Psoas muscle (tissue), 8 donors: ENCODE results near the gene NKX6-1. TPM values are rescaled to one million over a fixed set of nuclear protein-coding genes. Genes with fewer than 3 reads are reported as not detected.

ENCODE experiments used
- ATAC-seq, 4 donors: fragments of 200-7000 bp; cut with Tn5 transposase; one replicate each; pipeline ENCODE4 v1.9.1; 2020; ENCODE audit warnings: moderate library complexity in 3 of 4, mild to moderate bottlenecking in 2 of 4
- DNase-seq, 2 donors: peaks; one replicate each; pipeline ENCODE4 v3.0.0-alpha.2; 2020
- H3K27ac ChIP-seq: fragments of 200-600 bp; one replicate; pipeline ENCODE4 v1.8.0; 2022
- H3K27me3 ChIP-seq, 3 donors: fragments of 200-600 bp in 1 of 3; one replicate each; pipeline versions ENCODE4 v1.6.1 to v1.8.0; 2013 to 2022; ENCODE audit warnings: low read length in 2 of 3, mild to moderate bottlenecking in 2 of 3, moderate library complexity in 1 of 3; ENCODE audit not compliant: insufficient read depth in 3 of 3
- H3K36me3 ChIP-seq, 2 donors: fragments of 200-600 bp in 1 of 2; one replicate each; pipeline versions ENCODE4 v1.6.1 to v1.8.0; 2013 to 2022; ENCODE audit warnings: low read depth in 1 of 2, mild to moderate bottlenecking in 1 of 2, moderate library complexity in 1 of 2; ENCODE audit not compliant: insufficient read depth in 1 of 2
- H3K4me1 ChIP-seq: fragments of 200-600 bp; one replicate; pipeline ENCODE4 v1.8.0; 2022
- H3K4me3 ChIP-seq: fragments of 200-600 bp; one replicate; pipeline ENCODE4 v1.8.0; 2022; ENCODE audit warnings: mild to moderate bottlenecking
- H3K9me3 ChIP-seq: fragments of 200-600 bp; one replicate; pipeline ENCODE4 v1.8.0; 2022
- CTCF ChIP-seq: fragments of 200-600 bp; IDR thresholded peaks from one replicate; pipeline ENCODE4 v1.8.0; 2022; ENCODE audit warnings: antibody characterized with exemption
- WGBS, 3 donors: extraction: QIAGEN DNeasy Blood & Tissue Kit; methylation state at CpG; one replicate each; pipeline versions ENCODE4 v1.1.6 to v1.1.7; 2013; 5-methylcytosine and 5-hydroxymethylcytosine counted together
- intact Hi-C, 2 donors: fragments of 100-400 bp; cut with DNase I; formaldehyde crosslinking; loops; one replicate each; pipeline versions ENCODE4 v1.11.0 to v1.14.2; 2022
- polyA plus RNA-seq, 3 donors: library from polyadenylated mRNA; stranded (reverse); fragments of 200-250 nt; gene quantifications; one replicate each; pipeline ENCODE4 v1.2.3, GENCODE V29; 2013
- total RNA-seq, 4 donors: library from RNA; stranded (reverse); fragmentation: NEBNext Ultra II Directional in 2 of 4; extraction: Animal tissue kit (Norgen Biotek cat#: 25700) in 2 of 4; gene quantifications; one replicate each; pipeline versions ENCODE4 v1.2.1 to v1.2.4, GENCODE V29; 2021 to 2023
- donor health status: healthy with polysubstance abuse.
- donor health status: DM: no; HTN: no; CAD: no; lungs with moderate emphysema.
- donor health status: Bipolar disorder and iron deficiency.
- donor health status: healthy.
- donor health status: DM: yes; HTN: yes; CAD: no.
- donor health status: DM: no; HTN: no; CAD: no.
- donor health status: DM: no; HTN: no; CAD: no.
- donor health status: DM: yes; HTN: yes; CAD: no.

Gene NKX6-1
- total and polyA plus RNA-seq, 7 donors = 0.28 to 0.58 TPM; not detected in 5

- ATAC-seq = peak in 2 of 4 donors; percentile 23 to 60
- peak in 1 of 2 donors; percentile 34 for DNase-seq
Observed at GRCh38 chr4:84498203-84498934, 723 bp downstream of the NKX6-1 start.

GRCh38 chr4:84497504-84498202 lies 1.4 kb downstream of the NKX6-1 start:
- intact Hi-C loops = no loop called here
- WGBS, 3 donors = 1 to 4% (median 3%) methylated on average over 31 to 73 of the region's 73 CpGs
- TF ChIP-seq CTCF = no peak
- ATAC-seq (no peak), DNase-seq (no peak)
- Histone ChIP-seq H3K4me3 (peak overlapping the region; percentile 64), H3K9me3 (no peaks in the 10 kb centered on the region), H3K4me1 (peaks cover 16% of the 10 kb centered on the region), H3K27ac (no peak overlapping the region), H3K27me3 (peaks cover 4 to 100% (median 72%) of the 10 kb centered on the region in 3 donors), H3K36me3 (no peaks in the 10 kb centered on the region)

More at GRCh38 chr4:84498203-84498934, 723 bp downstream of the NKX6-1 start:
- 1 to 2% (median 1%) methylated on average over 54 to 63 of the region's 63 CpGs for WGBS, 3 donors
- Histone ChIP-seq H3K4me1 (peaks cover 12% of the 10 kb centered on the region), H3K4me3 (peak overlapping the region; percentile 64), H3K9me3 (no peaks in the 10 kb centered on the region), H3K36me3 (no peaks in the 10 kb centered on the region), H3K27me3 (peaks cover 4 to 100% (median 70%) of the 10 kb centered on the region in 3 donors), H3K27ac (no peak overlapping the region)
- intact Hi-C loops = no loop called here
- TF ChIP-seq CTCF = no peak

- ATAC-seq (no peak), DNase-seq (no peak)
- H3K9me3 ChIP-seq = no peaks in the 10 kb centered on the region
- no peak for TF ChIP-seq CTCF
- intact Hi-C loops = no loop called here
- no peak overlapping the region for H3K27ac ChIP-seq
- peaks cover 4 to 100% (median 70%) of the 10 kb centered on the region in 3 donors for H3K27me3 ChIP-seq
- WGBS, 3 donors = 15 to 32% (median 32%) methylated on average over 51 to 53 of the region's 53 CpGs
- H3K36me3 ChIP-seq = no peaks in the 10 kb centered on the region
- H3K4me3 ChIP-seq = peak overlapping the region; percentile 64
- peaks cover 16% of the 10 kb centered on the region for H3K4me1 ChIP-seq
Observed at GRCh38 chr4:84496706-84497503, 2.2 kb downstream of the NKX6-1 start.

- TF ChIP-seq CTCF = no peak
- DNase-seq (no peak), ATAC-seq (no peak)
- Histone ChIP-seq H3K9me3 (no peaks in the 10 kb centered on the region), H3K4me3 (no peak overlapping the region), H3K27me3 (peaks cover 3 to 100% (median 67%) of the 10 kb centered on the region in 3 donors), H3K4me1 (peaks cover 16% of the 10 kb centered on the region), H3K27ac (no peak overlapping the region), H3K36me3 (no peaks in the 10 kb centered on the region)
- 35 to 40% (median 39%) methylated on average over 24 of the region's 24 CpGs for WGBS, 3 donors
- intact Hi-C loops = no loop called here
Observed at GRCh38 chr4:84496331-84496705, 2.8 kb downstream of the NKX6-1 start.
